G401 (cell line): ENCODE measurements around the gene CRACR2A. TPM values are rescaled to one million over a fixed set of nuclear protein-coding genes. Genes with fewer than 3 reads are reported as not detected.

Experiments used
- DNase-seq: peaks from one replicate; pipeline ENCODE4 v3.0.0-alpha.2; 2015; ENCODE audit warnings: low spot score
- in situ Hi-C: cut with HindIII; loops from 2 replicates; pipeline ENCODE4 v1.10.0; 2016; ENCODE audit warnings: low sequenced_read_pairs, mixed read lengths
- total RNA-seq: library from RNA; depleted of rRNA; stranded (reverse); fragments of >200 nt; shearing (Covaris generic); gene quantifications from 2 replicates; pipeline ENCODE4 v1.2.3, GENCODE V29; 2014

Gene CRACR2A
- total RNA-seq, 1 experiment from 2014 or later: not detected

- in situ Hi-C loops: no loop called here
- no peak for DNase-seq
These were observed 122.2 kb downstream of the CRACR2A start for GRCh38 chr12:3630621-3631271.

GRCh38 chr12:3630111-3630510 lies 122.8 kb downstream of the CRACR2A start:
- in situ Hi-C loops: no loop called here
- DNase-seq: no peak

- in situ Hi-C loops: no loop called here
- no peak for DNase-seq
These were observed 123.7 kb downstream of the CRACR2A start for GRCh38 chr12:3629057-3629830.

GRCh38 chr12:3628629-3629028 lies 124.3 kb downstream of the CRACR2A start:
- in situ Hi-C loops: no loop called here
- no peak for DNase-seq

- in situ Hi-C loops: no loop called here
- DNase-seq: no peak
These were observed 125.6 kb downstream of the CRACR2A start for GRCh38 chr12:3627336-3627735.

GRCh38 chr12:3624273-3624672 lies 128.6 kb downstream of the CRACR2A start:
- no peak for DNase-seq
- in situ Hi-C loops: no loop called here

GRCh38 chr12:3622822-3623690 lies 129.9 kb downstream of the CRACR2A start:
- in situ Hi-C loops: no loop called here
- DNase-seq: no peak

GRCh38 chr12:3622021-3622821 lies 130.7 kb downstream of the CRACR2A start:
- no peak for DNase-seq
- in situ Hi-C loops: no loop called here

GRCh38 chr12:3620856-3621255 lies 132.1 kb downstream of the CRACR2A start:
- DNase-seq: no peak
- in situ Hi-C loops: no loop called here

GRCh38 chr12:3617565-3617964 lies 135.3 kb downstream of the CRACR2A start:
- no peak for DNase-seq

GRCh38 chr12:3615862-3616261 lies 137.0 kb downstream of the CRACR2A start:
- in situ Hi-C loops: no loop called here
- DNase-seq: no peak

More at GRCh38 chr12:3617565-3617964, 135.3 kb downstream of the CRACR2A start:
- in situ Hi-C loops: no loop called here

- in situ Hi-C loops: no loop called here
- DNase-seq: no peak
These were observed 138.0 kb downstream of the CRACR2A start for GRCh38 chr12:3614806-3615466.

- in situ Hi-C loops: no loop called here
- DNase-seq: no peak
These were observed 139.1 kb downstream of the CRACR2A start for GRCh38 chr12:3613641-3614395.

GRCh38 chr12:3611860-3612703 lies 140.8 kb downstream of the CRACR2A start:
- no peak for DNase-seq
- in situ Hi-C loops: no loop called here

GRCh38 chr12:3607821-3608220 lies 145.1 kb downstream of the CRACR2A start:
- DNase-seq: no peak
- in situ Hi-C loops: no loop called here

- DNase-seq: no peak
- in situ Hi-C loops: no loop called here
These were observed 145.7 kb downstream of the CRACR2A start for GRCh38 chr12:3607039-3607720.

GRCh38 chr12:3606128-3606527 lies 146.8 kb downstream of the CRACR2A start:
- in situ Hi-C loops: no loop called here
- no peak for DNase-seq
